ENCODE results near the gene CXCL10. TPM values are rescaled to one million over a fixed set of nuclear protein-coding genes. Genes with fewer than 3 reads are reported as not detected.

CXCL10 gene
- under 0.01 TPM in 1 of 2 replicates, not detected in the other for total RNA-seq

GRCh38 chr4:76023389-76023788 lies at the start of gene CXCL10:
TSS of gene CXCL10 (minus strand) at chr4:76023497. CDS start at chr4:76023431, 66 bp downstream.

DNA sequence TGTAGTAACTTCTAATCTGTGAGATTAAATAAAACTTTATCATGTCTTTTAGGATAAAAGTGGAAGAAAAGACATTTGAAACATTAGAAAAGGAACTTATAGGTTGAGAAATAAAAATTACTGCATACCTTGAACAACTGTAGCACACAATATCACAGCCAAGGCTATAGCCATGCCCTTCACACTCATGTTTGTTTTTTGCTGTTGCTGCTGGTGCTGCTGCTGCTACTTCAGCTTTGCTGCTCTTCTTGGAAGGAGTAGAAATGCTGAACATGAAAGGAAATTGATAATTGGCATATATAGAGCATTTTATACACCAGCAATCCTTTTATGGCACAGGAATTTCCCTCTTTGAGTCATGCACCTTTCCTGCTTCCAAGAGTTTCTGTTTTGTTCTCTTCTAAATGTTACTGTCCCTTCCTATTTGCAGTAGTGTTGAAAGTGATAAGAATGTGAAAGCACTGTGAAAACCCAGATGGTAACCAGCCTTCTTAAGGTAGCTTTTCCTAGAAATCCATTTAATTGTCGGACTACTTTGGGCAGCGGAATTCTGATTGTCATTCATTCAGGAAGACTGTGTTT lies 12.6 kb upstream of the CXCL10 start, which contains the start of gene CXCL11:
Gene CXCL11, minus strand, starts transcription at position 272 of the 582 bp plus-strand sequence. Its CDS starts 83 bp downstream, at position 189.

DNA sequence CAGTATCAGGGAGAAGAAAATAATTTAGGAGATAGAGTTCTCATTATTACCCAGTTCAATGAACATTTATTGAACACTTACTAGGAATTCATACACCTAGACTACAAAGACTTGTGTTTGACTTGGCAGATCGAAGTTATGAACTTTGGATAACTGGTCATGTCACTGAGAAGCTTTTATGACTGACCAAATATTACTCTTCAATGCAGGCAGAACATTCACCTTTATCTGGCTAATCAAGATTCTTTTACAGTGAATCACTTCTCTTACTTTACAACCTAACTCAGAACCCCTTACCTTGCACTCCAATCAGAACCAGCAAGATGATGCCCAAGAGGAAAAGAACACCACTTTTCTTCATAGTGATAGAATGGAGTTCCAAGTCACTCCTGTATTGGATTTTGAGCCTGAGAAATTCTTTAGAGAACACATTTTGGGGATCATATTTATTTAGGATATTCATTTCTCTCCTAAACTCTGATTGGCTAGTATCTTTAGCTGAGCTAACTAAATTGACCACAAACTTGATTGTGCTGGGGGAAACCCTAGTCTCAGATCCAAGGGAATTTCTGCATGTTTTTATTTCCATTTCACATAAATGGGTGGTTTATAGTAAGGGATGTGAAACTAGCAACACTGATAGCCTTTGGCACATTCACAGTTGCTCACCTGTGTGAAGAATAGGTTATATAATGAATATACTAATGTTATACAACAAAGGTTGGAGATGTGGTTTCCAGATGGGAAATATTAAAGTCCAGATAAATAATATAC lies 16.0 kb downstream of the CXCL10 start, which contains the start of gene CXCL9:
Gene CXCL9, minus strand, starts transcription at position 421 of the 774 bp plus-strand sequence. Its CDS starts 60 bp downstream, at position 361.

Other genes with a start within 250 kb of the CXCL10 start
- gene PPEF2, start 121.0 kb downstream of the CXCL10 start, total RNA-seq = under 0.01 TPM in 1 of 2 replicates, not detected in the other
- 45.2 and 54.7 TPM in 2 replicates for gene NAAA, start 82.5 kb downstream of the CXCL10 start, total RNA-seq
- gene SDAD1, start 32.6 kb downstream of the CXCL10 start, total RNA-seq = 33.1 and 39.1 TPM in 2 replicates
- gene CXCL9, start 16.0 kb downstream of the CXCL10 start, total RNA-seq = not detected in 2 replicates
- not detected in 2 replicates for gene CXCL11, start 12.6 kb upstream of the CXCL10 start, total RNA-seq
- gene ART3, start 51.2 kb upstream of the CXCL10 start, total RNA-seq = not detected in 2 replicates
- 58.4 and 63.5 TPM in 2 replicates for gene NUP54, start 124.9 kb upstream of the CXCL10 start, total RNA-seq
- 122 and 142 TPM in 2 replicates for gene SCARB2, start 190.3 kb upstream of the CXCL10 start, total RNA-seq
- 0.37 TPM in 1 of 2 replicates, not detected in the other for gene FAM47E, start 228.2 kb upstream of the CXCL10 start, total RNA-seq